Upper lobe of right lung (tissue), 1 donor: ENCODE measurements around the gene HS2ST1. TPM values are rescaled to one million over a fixed set of nuclear protein-coding genes. Genes with fewer than 3 reads are reported as not detected.

ENCODE experiments used
- ATAC-seq: fragments of 200-7000 bp; cut with Tn5 transposase; one replicate; pipeline ENCODE4 v1.9.1; 2020; ENCODE audit warnings: mild to moderate bottlenecking, moderate library complexity
- DNase-seq: peaks from one replicate; pipeline ENCODE4 v3.0.0-alpha.2; 2020
- H3K27ac ChIP-seq: fragments of 200-600 bp; one replicate; pipeline ENCODE4 v1.8.0; 2022
- H3K27me3 ChIP-seq: fragments of 200-600 bp; one replicate; pipeline ENCODE4 v1.8.0; 2022; ENCODE audit warnings: mild to moderate bottlenecking
- H3K36me3 ChIP-seq: fragments of 200-600 bp; one replicate; pipeline ENCODE4 v1.8.0; 2022
- H3K4me1 ChIP-seq: fragments of 200-600 bp; one replicate; pipeline ENCODE4 v1.8.0; 2022
- H3K4me3 ChIP-seq: fragments of 200-600 bp; one replicate; pipeline ENCODE4 v1.8.0; 2022; ENCODE audit warnings: mild to moderate bottlenecking
- H3K9me3 ChIP-seq: fragments of 200-600 bp; one replicate; pipeline ENCODE4 v1.8.0; 2022
- intact Hi-C: fragments of 100-400 bp; cut with DNase I; formaldehyde crosslinking; loops from one replicate; pipeline ENCODE4 v1.11.0; 2022
- total RNA-seq: library from RNA; stranded (reverse); fragmentation: NEBNext Ultra II Directional; extraction: Animal tissue kit (Norgen Biotek cat#: 25700); gene quantifications from one replicate; pipeline ENCODE4 v1.2.1, GENCODE V29; 2021
- TF ChIP-seq, protein P1 (sequence below): fragments of 200-600 bp; IDR thresholded peaks from one replicate; pipeline ENCODE4 v1.8.0; 2022; ENCODE audit warnings: antibody characterized with exemption
- donor health status: DM: no; HTN: yes; CAD: no; lungs with severe emphysema.

HS2ST1 gene
- total RNA-seq, 1 donor from 2014 or later = 19.9 TPM

DNA sequence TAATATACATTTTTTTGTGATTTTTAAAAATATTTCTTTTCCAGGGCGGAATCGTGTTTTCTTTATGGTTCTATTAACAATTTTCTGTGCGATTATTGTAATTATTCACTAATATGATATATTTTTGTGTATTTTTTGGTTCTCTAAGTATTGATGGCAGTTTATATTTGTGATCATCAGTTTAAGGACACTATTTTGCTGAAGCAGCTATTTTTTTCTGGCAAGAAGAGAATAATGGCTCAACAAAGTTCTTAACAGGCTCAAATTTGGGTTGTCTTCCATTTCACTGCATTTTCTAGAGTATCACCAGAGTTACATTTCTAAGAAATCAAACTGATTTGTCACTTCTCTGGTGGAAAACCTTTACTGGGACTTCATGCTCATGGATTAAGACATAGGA, 178.4 kb downstream of the HS2ST1 start:
- Histone ChIP-seq H3K4me3 (no peak overlapping the region), H3K9me3 (no peaks in the 10 kb centered on the region), H3K4me1 (no peaks in the 10 kb centered on the region), H3K27me3 (no peaks in the 10 kb centered on the region), H3K36me3 (no peaks in the 10 kb centered on the region), H3K27ac (no peak overlapping the region)
- TF ChIP-seq, protein P1, sequence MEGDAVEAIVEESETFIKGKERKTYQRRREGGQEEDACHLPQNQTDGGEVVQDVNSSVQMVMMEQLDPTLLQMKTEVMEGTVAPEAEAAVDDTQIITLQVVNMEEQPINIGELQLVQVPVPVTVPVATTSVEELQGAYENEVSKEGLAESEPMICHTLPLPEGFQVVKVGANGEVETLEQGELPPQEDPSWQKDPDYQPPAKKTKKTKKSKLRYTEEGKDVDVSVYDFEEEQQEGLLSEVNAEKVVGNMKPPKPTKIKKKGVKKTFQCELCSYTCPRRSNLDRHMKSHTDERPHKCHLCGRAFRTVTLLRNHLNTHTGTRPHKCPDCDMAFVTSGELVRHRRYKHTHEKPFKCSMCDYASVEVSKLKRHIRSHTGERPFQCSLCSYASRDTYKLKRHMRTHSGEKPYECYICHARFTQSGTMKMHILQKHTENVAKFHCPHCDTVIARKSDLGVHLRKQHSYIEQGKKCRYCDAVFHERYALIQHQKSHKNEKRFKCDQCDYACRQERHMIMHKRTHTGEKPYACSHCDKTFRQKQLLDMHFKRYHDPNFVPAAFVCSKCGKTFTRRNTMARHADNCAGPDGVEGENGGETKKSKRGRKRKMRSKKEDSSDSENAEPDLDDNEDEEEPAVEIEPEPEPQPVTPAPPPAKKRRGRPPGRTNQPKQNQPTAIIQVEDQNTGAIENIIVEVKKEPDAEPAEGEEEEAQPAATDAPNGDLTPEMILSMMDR = no peak
- DNase-seq (no peak), ATAC-seq (no peak)
- intact Hi-C loops = no loop called here

DNA sequence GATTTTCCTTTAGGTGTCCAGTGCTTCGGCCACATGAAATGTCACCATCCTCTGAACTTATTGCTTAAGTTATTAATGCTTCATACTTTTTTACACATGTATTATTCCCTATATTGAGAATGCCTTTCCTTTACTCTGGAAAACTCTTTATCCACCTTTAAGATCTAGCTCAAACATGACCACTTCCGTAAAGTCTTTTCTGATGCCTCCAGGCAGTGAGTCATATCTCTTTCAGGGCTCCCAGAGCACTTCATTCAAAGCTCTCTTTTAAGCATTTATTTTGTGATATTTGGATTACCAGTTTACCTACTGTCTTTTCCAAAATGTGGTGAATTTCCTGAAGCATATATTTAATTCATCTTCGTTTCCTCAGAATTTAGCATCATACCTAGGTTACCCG, 178.9 kb downstream of the HS2ST1 start:
- DNase-seq (no peak), ATAC-seq (no peak)
- TF ChIP-seq, protein P1 = no peak
- H3K27me3 ChIP-seq = no peaks in the 10 kb centered on the region
- intact Hi-C loops = no loop called here
- H3K4me1 ChIP-seq = no peaks in the 10 kb centered on the region
- no peak overlapping the region for H3K4me3 ChIP-seq
- no peaks in the 10 kb centered on the region for H3K36me3 ChIP-seq
- H3K9me3 ChIP-seq = no peaks in the 10 kb centered on the region
- no peak overlapping the region for H3K27ac ChIP-seq

DNA sequence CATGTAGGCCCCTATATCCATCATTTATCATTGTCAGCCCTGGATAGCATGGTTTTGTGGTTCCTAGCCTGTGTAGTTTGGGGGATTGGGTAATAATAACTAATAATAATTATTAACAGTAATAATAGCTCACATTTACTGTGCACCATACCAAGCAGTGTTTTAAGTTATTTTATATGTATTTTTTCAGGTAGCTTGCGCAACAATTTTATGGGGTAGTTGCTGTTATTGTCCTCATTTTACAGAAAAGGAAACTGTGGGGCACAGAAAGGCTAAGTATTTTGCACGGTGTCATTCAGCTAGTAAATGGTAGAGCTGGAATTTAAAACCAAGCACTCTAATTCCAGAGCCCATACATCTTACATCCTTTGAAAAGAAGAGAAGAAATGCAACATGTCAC, 179.8 kb downstream of the HS2ST1 start:
- no peaks in the 10 kb centered on the region for H3K27me3 ChIP-seq
- TF ChIP-seq, protein P1 = no peak
- no peak overlapping the region for H3K27ac ChIP-seq
- no peak for DNase-seq
- no peak overlapping the region for H3K4me3 ChIP-seq
- H3K9me3 ChIP-seq = no peaks in the 10 kb centered on the region
- no peaks in the 10 kb centered on the region for H3K36me3 ChIP-seq
- no peaks in the 10 kb centered on the region for H3K4me1 ChIP-seq
- intact Hi-C loops = no loop called here
- ATAC-seq = no peak

DNA sequence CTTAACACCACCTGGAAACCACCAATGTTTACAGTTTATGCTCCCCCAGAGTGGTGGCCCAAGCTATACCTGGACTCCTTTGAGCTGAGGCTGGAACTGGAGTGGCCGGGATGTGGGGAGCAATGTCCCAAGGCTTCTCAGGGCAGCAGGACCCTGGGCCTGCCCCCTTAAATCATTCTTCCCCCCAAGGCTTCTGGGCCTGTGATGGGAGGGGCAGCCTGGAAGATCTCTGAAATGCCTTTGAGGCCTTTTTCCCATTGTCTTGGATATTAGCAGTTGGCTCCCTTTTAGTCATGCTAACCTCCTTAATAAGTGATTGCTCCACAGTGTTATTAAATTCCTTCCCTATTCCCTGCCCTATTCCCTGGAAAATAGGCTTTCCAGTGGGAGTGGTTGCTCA, 185.8 kb downstream of the HS2ST1 start:
- Histone ChIP-seq H3K27me3 (no peaks in the 10 kb centered on the region), H3K36me3 (no peaks in the 10 kb centered on the region), H3K9me3 (peaks cover 4% of the 10 kb centered on the region), H3K4me3 (no peak overlapping the region), H3K4me1 (no peaks in the 10 kb centered on the region), H3K27ac (no peak overlapping the region)
- no peak for ATAC-seq
- TF ChIP-seq, protein P1 = no peak
- intact Hi-C loops = no loop called here
- DNase-seq = no peak

DNA sequence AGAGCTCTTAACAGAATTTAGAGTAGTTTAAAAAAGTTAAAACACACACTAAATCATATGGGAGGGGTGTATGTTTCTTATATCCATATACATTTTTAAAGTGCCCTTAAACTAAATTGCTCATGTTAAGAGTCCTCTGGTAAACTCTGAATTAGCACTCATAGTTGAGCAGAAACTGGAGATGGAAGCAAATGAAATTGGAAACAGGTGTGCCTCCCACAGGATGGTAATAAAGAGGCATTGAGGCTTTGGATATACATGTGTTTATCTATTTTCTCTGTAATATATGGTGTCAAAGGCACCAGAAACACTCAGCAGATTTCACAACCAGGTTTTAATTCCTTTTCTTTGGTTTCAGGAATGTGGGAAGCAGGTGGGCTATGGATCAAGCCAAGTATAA, 188.6 kb downstream of the HS2ST1 start:
- no peaks in the 10 kb centered on the region for H3K4me1 ChIP-seq
- no peak overlapping the region for H3K27ac ChIP-seq
- H3K27me3 ChIP-seq = no peaks in the 10 kb centered on the region
- intact Hi-C loops = no loop called here
- TF ChIP-seq, protein P1 = no peak
- DNase-seq (no peak), ATAC-seq (no peak)
- no peaks in the 10 kb centered on the region for H3K36me3 ChIP-seq
- no peak overlapping the region for H3K4me3 ChIP-seq
- H3K9me3 ChIP-seq = peaks cover 4% of the 10 kb centered on the region

DNA sequence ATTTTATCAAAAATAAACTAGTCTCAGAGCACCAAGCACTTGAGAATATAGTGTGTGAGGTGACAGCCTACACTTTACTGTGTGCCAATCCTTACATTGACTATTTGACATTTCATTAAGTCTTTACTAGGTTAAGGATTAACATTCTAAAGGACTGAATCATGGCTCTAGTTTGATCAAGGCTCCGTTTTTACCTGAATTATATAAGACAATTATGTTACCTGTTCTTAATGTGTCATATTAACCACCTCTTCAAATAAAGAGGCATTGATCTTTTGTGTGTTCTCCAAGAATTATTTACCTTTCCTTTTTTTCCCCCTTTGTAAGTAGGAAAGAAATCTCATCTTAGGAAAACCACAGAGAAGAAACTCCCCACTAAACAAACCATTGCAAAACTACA, 189.7 kb downstream of the HS2ST1 start:
- no peak overlapping the region for H3K4me3 ChIP-seq
- TF ChIP-seq, protein P1 = no peak
- H3K27ac ChIP-seq = no peak overlapping the region
- H3K27me3 ChIP-seq = no peaks in the 10 kb centered on the region
- ATAC-seq (no peak), DNase-seq (no peak)
- no peaks in the 10 kb centered on the region for H3K36me3 ChIP-seq
- H3K4me1 ChIP-seq = no peaks in the 10 kb centered on the region
- peaks cover 4% of the 10 kb centered on the region for H3K9me3 ChIP-seq
- intact Hi-C loops = no loop called here
